Endodermal cell (in vitro differentiated cells): Measurements from ENCODE around the gene ADAMTS18. TPM values are rescaled to one million over a fixed set of nuclear protein-coding genes. Genes with fewer than 3 reads are reported as not detected.
A peak's percentile ranks its signal among the peaks of the same experiment; 100 is the strongest.
"Not testable (repeated sequence)": the region's sequence is repeated elsewhere in the genome, so short reads cannot be mapped to it uniquely, and the experiment has no call there.

ENCODE experiments used
- DNase-seq: peaks from one replicate; pipeline ENCODE4 v3.0.0-alpha.2; 2017
- H3K27ac ChIP-seq: 2 replicates; pipeline ENCODE4 v1.5.1; 2013; ENCODE audit warnings: mild to moderate bottlenecking, low read depth, low read length, moderate library complexity
- H3K27me3 ChIP-seq: 2 replicates; pipeline ENCODE4 v1.6.1; 2013; ENCODE audit warnings: mild to moderate bottlenecking, low read length, moderate library complexity; ENCODE audit not compliant: insufficient read depth, control insufficient read depth, poor library complexity, severe bottlenecking
- H3K36me3 ChIP-seq: 2 replicates; pipeline ENCODE4 v1.7.0; 2013; ENCODE audit warnings: mild to moderate bottlenecking, low read length, moderate library complexity; ENCODE audit not compliant: control insufficient read depth, insufficient read depth
- H3K4me1 ChIP-seq: one replicate; pipeline ENCODE4 v1.7.0; 2013; ENCODE audit warnings: low read length; ENCODE audit not compliant: control insufficient read depth, insufficient read depth
- H3K4me3 ChIP-seq: 2 replicates; pipeline ENCODE4 v1.5.1; 2013; ENCODE audit warnings: mild to moderate bottlenecking, low read length, moderate library complexity
- H3K9ac ChIP-seq: 2 replicates; pipeline ENCODE4 v1.6.1; 2013; ENCODE audit warnings: mild to moderate bottlenecking, low read length, moderate library complexity; ENCODE audit not compliant: poor library complexity, severe bottlenecking; ENCODE audit errors: extremely low read depth
- H3K9me3 ChIP-seq: 2 replicates; pipeline ENCODE4 v1.6.1; 2013; ENCODE audit warnings: mild to moderate bottlenecking, low read length, moderate library complexity; ENCODE audit not compliant: control insufficient read depth
- H3K27ac Mint-ChIP-seq: 2 replicates; pipeline ENCODE4 v1.8.0; 2020; ENCODE audit warnings: mixed read lengths
- H3K27me3 Mint-ChIP-seq: 2 replicates; pipeline ENCODE4 v1.8.0; 2021; ENCODE audit warnings: mild to moderate bottlenecking, mixed read lengths; ENCODE audit not compliant: insufficient read depth
- H3K36me3 Mint-ChIP-seq: 2 replicates; pipeline ENCODE4 v1.8.0; 2020; ENCODE audit warnings: low read depth, mixed read lengths
- H3K4me1 Mint-ChIP-seq: 2 replicates; pipeline ENCODE4 v1.8.0; 2020; ENCODE audit warnings: mixed read lengths
- H3K4me3 Mint-ChIP-seq: 2 replicates; pipeline ENCODE4 v1.8.0; 2020; ENCODE audit warnings: mild to moderate bottlenecking, moderate library complexity, mixed read lengths
- H3K9me3 Mint-ChIP-seq: 2 replicates; pipeline ENCODE4 v1.8.0; 2020; ENCODE audit warnings: mild to moderate bottlenecking, mixed read lengths
- CTCF ChIP-seq: fragments of 200-600 bp; sonication (generic); conservative IDR thresholded peaks from 2 replicates; pipeline ENCODE4 v1.5.0; 2021; ENCODE audit warnings: antibody characterized with exemption, mild to moderate bottlenecking
- WGBS, 2 experiments: methylation state at CpG; one replicate each; pipeline versions ENCODE4 v1.1.5 to v1.1.7; 2013; ENCODE audit warnings: missing lambda C conversion rate in 2 of 2, mixed read lengths in 1 of 2; ENCODE audit not compliant: insufficient coverage in 1 of 2, insufficient read length in 1 of 2; 5-methylcytosine and 5-hydroxymethylcytosine counted together
- total RNA-seq, 2 donors: library from RNA; stranded (reverse); fragmentation: NEBNext Ultra II Directional in 1 of 2; extraction: Animal tissue kit (Norgen Biotek cat#: 25700) in 1 of 2; gene quantifications; 2 replicates in 1 of 2; 3 replicates in 1 of 2; pipeline ENCODE4 v1.2.1, GENCODE V29; 2021

Gene ADAMTS18
- total RNA-seq, 2 donors from 2014 or later: 7.9 to 12.4 TPM

- Histone ChIP-seq H3K27me3 (no peaks in the 10 kb centered on the region), H3K4me3 (peak overlapping the region; percentile 29), H3K27ac (no peak overlapping the region), H3K4me1 (peaks cover 21% of the 10 kb centered on the region), H3K36me3 (no peaks in the 10 kb centered on the region), H3K9ac (no peak overlapping the region), H3K9me3 (no peaks in the 10 kb centered on the region)
- H3K9me3 Mint-ChIP-seq: no peaks in the 10 kb centered on the region
- no peak for DNase-seq
- peaks cover 47% of the 10 kb centered on the region for H3K4me1 Mint-ChIP-seq
- H3K27me3 Mint-ChIP-seq: no peaks in the 10 kb centered on the region
- no peak for TF ChIP-seq CTCF
- H3K4me3 Mint-ChIP-seq: no peak overlapping the region
- H3K36me3 Mint-ChIP-seq: no peaks in the 10 kb centered on the region
- 38 to 72% methylated on average over 3 of the region's 3 CpGs for WGBS, 2 experiments
- H3K27ac Mint-ChIP-seq: peak overlapping the region; percentile 79
Measured at GRCh38 chr16:77468831-77469230, 34.0 kb upstream of the ADAMTS18 start.

GRCh38 chr16:77467821-77468335 is 33.0 kb upstream of the ADAMTS18 start:
- Mint-ChIP-seq H3K27ac (peak overlapping the region; percentile 79), H3K4me1 (peaks cover 51% of the 10 kb centered on the region), H3K9me3 (no peaks in the 10 kb centered on the region), H3K4me3 (no peak overlapping the region), H3K36me3 (no peaks in the 10 kb centered on the region), H3K27me3 (no peaks in the 10 kb centered on the region)
- Histone ChIP-seq H3K4me3 (peak overlapping the region; percentile 29), H3K27me3 (no peaks in the 10 kb centered on the region), H3K36me3 (no peaks in the 10 kb centered on the region), H3K27ac (no peak overlapping the region), H3K9ac (peak overlapping the region; percentile 9), H3K9me3 (no peaks in the 10 kb centered on the region), H3K4me1 (peaks cover 25% of the 10 kb centered on the region)
- no peak for TF ChIP-seq CTCF
- peak; percentile 65 for DNase-seq
- WGBS, 2 experiments: 39 to 62% methylated on average over 2 to 4 of the region's 6 CpGs

- not testable (repeated sequence) for H3K9me3 ChIP-seq, H3K9ac ChIP-seq, H3K4me3 Mint-ChIP-seq, H3K36me3 Mint-ChIP-seq, DNase-seq, H3K27me3 Mint-ChIP-seq, H3K36me3 ChIP-seq, H3K9me3 Mint-ChIP-seq, H3K27ac Mint-ChIP-seq, H3K27ac ChIP-seq, H3K27me3 ChIP-seq, H3K4me3 ChIP-seq
- H3K4me1 ChIP-seq: peaks cover 18% of the 10 kb centered on the region
- peaks cover 36% of the 10 kb centered on the region for H3K4me1 Mint-ChIP-seq
- no CpG with 5 or more reads among the region's 5 CpGs for WGBS, 2 experiments
Measured at GRCh38 chr16:77463659-77464058, 28.8 kb upstream of the ADAMTS18 start.

- DNase-seq: peak; percentile 60
- no peaks in the 10 kb centered on the region for H3K9me3 Mint-ChIP-seq
- TF ChIP-seq CTCF: no peak
- no peaks in the 10 kb centered on the region for H3K27me3 ChIP-seq
- no peak overlapping the region for H3K27ac ChIP-seq
- H3K4me1 ChIP-seq: peaks cover 15% of the 10 kb centered on the region
- peak overlapping the region; percentile 24 for H3K9ac ChIP-seq
- no peak overlapping the region for H3K4me3 ChIP-seq
- H3K27me3 Mint-ChIP-seq: no peaks in the 10 kb centered on the region
- H3K4me1 Mint-ChIP-seq: peaks cover 31% of the 10 kb centered on the region
- no peak overlapping the region for H3K4me3 Mint-ChIP-seq
- 24 to 66% methylated on average over 2 to 3 of the region's 3 CpGs for WGBS, 2 experiments
- H3K27ac Mint-ChIP-seq: peak overlapping the region; percentile 92
- no peaks in the 10 kb centered on the region for H3K9me3 ChIP-seq
- no peaks in the 10 kb centered on the region for H3K36me3 ChIP-seq
- no peaks in the 10 kb centered on the region for H3K36me3 Mint-ChIP-seq
Measured at GRCh38 chr16:77462894-77463293, 28.1 kb upstream of the ADAMTS18 start.
